Sigmoid colon (tissue), 7 donors: ENCODE results near the gene EYA3. TPM values are rescaled to one million over a fixed set of nuclear protein-coding genes. Genes with fewer than 3 reads are reported as not detected.

Source experiments
- DNase-seq: peaks from one replicate; pipeline ENCODE4 v3.0.0-alpha.2; 2019
- H3K27ac ChIP-seq, 4 donors: fragments of 200-600 bp; sonication (generic); one replicate each; pipeline ENCODE4 v1.5.1; 2016 to 2019; ENCODE audit warnings: mild to moderate bottlenecking in 1 of 4
- H3K27me3 ChIP-seq, 3 donors: fragments of 200-600 bp; sonication (generic); one replicate each; pipeline ENCODE4 v1.5.1; 2019; ENCODE audit warnings: mild to moderate bottlenecking in 1 of 3
- H3K36me3 ChIP-seq, 4 donors: fragments of 200-600 bp; sonication (generic); one replicate each; pipeline ENCODE4 v1.5.1; 2016 to 2019
- H3K4me1 ChIP-seq, 4 donors: fragments of 200-600 bp; sonication (generic); one replicate each; pipeline ENCODE4 v1.5.1; 2017 to 2019
- H3K4me3 ChIP-seq, 4 donors: fragments of 200-600 bp; sonication (generic); one replicate each; pipeline ENCODE4 v1.5.1; 2017 to 2019; ENCODE audit warnings: mild to moderate bottlenecking in 2 of 4, moderate library complexity in 1 of 4
- H3K9me3 ChIP-seq, 4 donors: fragments of 200-600 bp in 3 of 4; sonication (generic) in 3 of 4; one replicate each; pipeline versions ENCODE4 v1.5.1 to v1.6.1; 2013 to 2019
- CTCF ChIP-seq, 4 experiments: fragments of 450-650 bp in 3 of 4; fragments of 200-600 bp in 1 of 4; IDR thresholded peaks; one replicate each; pipeline ENCODE4 v1.5.1; 2016 to 2019; ENCODE audit warnings: antibody characterized with exemption in 4 of 4, mild to moderate bottlenecking in 3 of 4, moderate library complexity in 2 of 4
- EP300 ChIP-seq, 4 donors: sonication (generic); formaldehyde crosslinking; IDR thresholded peaks; one replicate each; pipeline ENCODE4 v1.6.1; 2017; ENCODE audit warnings: antibody characterized with exemption in 4 of 4
- POLR2A ChIP-seq, 2 donors: fragments of 450-650 bp; IDR thresholded peaks; one replicate each; pipeline ENCODE4 v1.6.1; 2016; ENCODE audit warnings: antibody characterized with exemption in 2 of 2, mild to moderate bottlenecking in 2 of 2, moderate library complexity in 2 of 2
- POLR2AphosphoS5 ChIP-seq, 4 donors: sonication (generic); formaldehyde crosslinking; IDR thresholded peaks; one replicate each; pipeline ENCODE4 v1.6.1; 2017; ENCODE audit warnings: antibody characterized with exemption in 4 of 4
- WGBS, 2 donors: extraction: QIAGEN DNeasy Blood & Tissue Kit; methylation state at CpG; one replicate each; pipeline ENCODE4 v1.1.7; 2013; 5-methylcytosine and 5-hydroxymethylcytosine counted together
- intact Hi-C: fragments of 100-400 bp; cut with DNase I; formaldehyde crosslinking; loops from one replicate; pipeline ENCODE4 v1.15.1; 2023
- polyA plus RNA-seq, 3 donors: library from polyadenylated mRNA; stranded (reverse); fragments of 200-250 nt; gene quantifications; one replicate each; pipeline ENCODE4 v1.2.3, GENCODE V29; 2013
- total RNA-seq, 4 donors: library from RNA; depleted of rRNA; stranded (reverse); fragments of >200 nt; gene quantifications; one replicate each; pipeline ENCODE4 v1.1.0, GENCODE V29; 2016
- donor health status: healthy with polysubstance abuse.
- donor health status: Bipolar disorder and iron deficiency.
- donor health status: healthy.

EYA3 gene
- total RNA-seq = 1 to 10 TPM; 7.8 to 10.0 (median 8.8) TPM
- polyA plus RNA-seq = 1 to 10 TPM; 2.4 to 9.2 (median 4.2) TPM

- Histone ChIP-seq H3K4me1 (peaks cover 0 to 29% (median 19%) of the 10 kb centered on the region in 4 donors), H3K27me3 (no peaks in the 10 kb centered on the region), H3K27ac (peak within 1 kb of the TSS; percentile 90 to 91 (median 90)), H3K4me3 (peak within 1 kb of the TSS; percentile 81 to 88 (median 84)), H3K9me3 (no peaks in the 10 kb centered on the region), H3K36me3 (no peaks in the 10 kb centered on the region)
- intact Hi-C loops = loop anchor here (5.0 kb wide), 1 partner anchor 144 kb away; the partner anchor contains the start of gene DNAJC8
- no peak for TF ChIP-seq EP300 (IDR thresholded peaks at IDR 0.05)
- peak; percentile 41 to 78 (median 70) for TF ChIP-seq POLR2AphosphoS5 (IDR thresholded peaks at IDR 0.05)
- peak in 1 of 2 donors; percentile 29 for TF ChIP-seq POLR2A (IDR thresholded peaks at IDR 0.05)
- no peak for TF ChIP-seq CTCF (IDR thresholded peaks at IDR 0.05)
- WGBS, 2 donors = 0 to 1% methylated on average over 44 of the region's 44 CpGs
- DNase-seq = peak; percentile 99
These were observed at the start of gene EYA3 for GRCh38 chr1:28088168-28088961. TSS of gene EYA3 (minus strand) at chr1:28088610. CDS start at chr1:28058026, 30,584 bp downstream.

- Histone ChIP-seq H3K9me3 (no peaks in the 10 kb centered on the region), H3K36me3 (no peaks in the 10 kb centered on the region), H3K27ac (no peak overlapping the region), H3K4me3 (no peak overlapping the region), H3K4me1 (no peaks in the 10 kb centered on the region), H3K27me3 (no peaks in the 10 kb centered on the region)
- WGBS, 2 donors = 63 to 81% methylated on average over 4 of the region's 4 CpGs
- DNase-seq = no peak
- TF ChIP-seq EP300 (IDR thresholded peaks at IDR 0.05) (no peak), POLR2AphosphoS5 (IDR thresholded peaks at IDR 0.05) (no peak), POLR2A (IDR thresholded peaks at IDR 0.05) (no peak), CTCF (IDR thresholded peaks at IDR 0.05) (no peak)
- intact Hi-C loops = no loop called here
These were observed 48.7 kb upstream of the EYA3 start for GRCh38 chr1:28136922-28137613.

DNA sequence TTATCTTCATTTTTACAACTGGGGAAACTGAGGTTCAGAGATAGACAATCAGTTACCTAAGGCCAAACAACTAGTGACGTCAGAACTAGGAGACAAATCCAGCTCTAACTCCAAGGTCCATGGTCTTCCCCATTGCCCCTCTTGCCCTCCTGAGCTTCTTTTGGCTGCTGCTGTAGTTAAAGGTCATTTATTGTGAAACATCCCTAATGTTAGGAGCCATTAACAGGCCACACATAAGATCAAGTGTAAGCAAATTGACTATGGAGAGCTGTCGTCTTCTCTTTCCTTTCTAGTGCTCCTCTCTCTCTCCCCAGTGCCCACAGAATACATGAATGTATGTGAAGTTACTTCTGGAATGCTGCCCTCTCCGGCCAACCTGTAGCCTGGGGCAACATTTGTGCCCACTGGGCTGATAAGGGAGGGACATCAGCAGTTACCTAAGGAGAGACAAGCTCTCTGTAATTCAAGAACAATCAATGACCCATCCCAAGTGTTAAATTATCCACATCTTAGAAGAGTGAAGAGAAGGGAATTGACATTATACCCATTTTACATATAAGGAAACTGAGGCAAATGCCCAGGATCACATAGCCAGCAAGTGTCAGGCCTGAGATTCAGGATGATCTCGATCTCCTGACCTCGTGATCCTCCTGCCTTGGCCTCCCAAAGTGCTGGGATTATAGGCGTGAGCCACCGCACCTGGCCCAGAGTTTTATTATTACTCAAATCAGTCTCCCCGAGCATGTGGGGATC is 47.9 kb upstream of the EYA3 start:
- no peaks in the 10 kb centered on the region for H3K36me3 ChIP-seq
- no peak for TF ChIP-seq POLR2AphosphoS5 (IDR thresholded peaks at IDR 0.05)
- TF ChIP-seq CTCF (IDR thresholded peaks at IDR 0.05) = no peak
- TF ChIP-seq POLR2A (IDR thresholded peaks at IDR 0.05) = no peak
- no peak for TF ChIP-seq EP300 (IDR thresholded peaks at IDR 0.05)
- H3K4me1 ChIP-seq = no peaks in the 10 kb centered on the region
- intact Hi-C loops = no loop called here
- no peak overlapping the region for H3K4me3 ChIP-seq
- no peaks in the 10 kb centered on the region for H3K9me3 ChIP-seq
- H3K27ac ChIP-seq = no peak overlapping the region
- H3K27me3 ChIP-seq = no peaks in the 10 kb centered on the region
- no peak for DNase-seq
- 83 to 91% methylated on average over 8 of the region's 8 CpGs for WGBS, 2 donors

DNA sequence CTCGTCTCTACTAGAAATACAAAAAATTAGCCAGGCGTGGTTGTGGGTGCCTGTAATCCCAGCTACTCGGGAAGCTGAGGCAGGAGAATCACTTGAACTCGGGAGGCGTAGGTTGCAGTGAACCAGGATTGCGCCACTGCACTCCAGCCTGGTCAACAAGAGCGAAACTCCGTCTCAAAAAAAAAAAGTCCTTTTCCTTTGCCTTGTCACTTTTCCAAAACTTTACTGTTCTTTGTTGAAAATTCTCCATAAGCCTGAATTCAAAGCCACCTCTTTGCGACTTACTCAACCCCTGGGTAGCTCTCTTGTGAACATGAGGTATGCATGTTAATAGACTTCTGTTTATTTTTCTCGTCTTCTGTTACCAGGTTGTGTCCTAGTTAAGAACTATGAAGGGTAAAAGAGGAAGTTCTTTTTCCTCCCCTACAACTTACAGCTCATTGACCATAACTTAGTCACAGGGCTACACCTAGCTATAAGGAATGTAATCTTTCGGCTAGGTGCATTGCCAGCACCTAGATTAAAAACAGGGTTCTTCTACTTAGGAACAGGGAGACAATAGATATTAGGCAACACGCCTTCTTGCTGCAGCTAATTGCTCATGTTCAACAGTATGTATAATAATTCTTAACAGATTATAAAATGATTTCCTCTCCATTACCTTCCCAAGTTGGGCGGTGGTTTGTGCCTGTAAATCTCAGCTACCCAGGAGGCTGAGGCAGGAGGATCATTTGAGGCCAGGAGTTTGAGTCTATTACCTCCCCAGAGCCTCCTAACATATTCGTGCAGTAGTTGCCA is 47.2 kb upstream of the EYA3 start:
- no peak for DNase-seq
- Histone ChIP-seq H3K4me3 (no peak overlapping the region), H3K9me3 (no peaks in the 10 kb centered on the region), H3K4me1 (no peaks in the 10 kb centered on the region), H3K27me3 (no peaks in the 10 kb centered on the region), H3K36me3 (no peaks in the 10 kb centered on the region), H3K27ac (peak overlapping the region in 1 of 4 donors; percentile 14)
- TF ChIP-seq CTCF (IDR thresholded peaks at IDR 0.05) = no peak
- TF ChIP-seq POLR2A (IDR thresholded peaks at IDR 0.05) = no peak
- TF ChIP-seq EP300 (IDR thresholded peaks at IDR 0.05) = no peak
- no peak for TF ChIP-seq POLR2AphosphoS5 (IDR thresholded peaks at IDR 0.05)
- WGBS, 2 donors = 75 to 82% methylated on average over 14 of the region's 14 CpGs
- intact Hi-C loops = no loop called here
